NT2/D1 (cell line): ENCODE results near the gene TMEM62.

Experiments used
- SUZ12 ChIP-seq: IDR thresholded peaks from 2 replicates; pipeline ENCODE4 v1.6.1; 2011; ENCODE audit not compliant: insufficient read length, insufficient read depth; ENCODE audit errors: extremely low read depth
- YY1 ChIP-seq: IDR thresholded peaks from 2 replicates; pipeline ENCODE4 v1.6.1; 2011; ENCODE audit not compliant: insufficient read length, insufficient read depth

DNA sequence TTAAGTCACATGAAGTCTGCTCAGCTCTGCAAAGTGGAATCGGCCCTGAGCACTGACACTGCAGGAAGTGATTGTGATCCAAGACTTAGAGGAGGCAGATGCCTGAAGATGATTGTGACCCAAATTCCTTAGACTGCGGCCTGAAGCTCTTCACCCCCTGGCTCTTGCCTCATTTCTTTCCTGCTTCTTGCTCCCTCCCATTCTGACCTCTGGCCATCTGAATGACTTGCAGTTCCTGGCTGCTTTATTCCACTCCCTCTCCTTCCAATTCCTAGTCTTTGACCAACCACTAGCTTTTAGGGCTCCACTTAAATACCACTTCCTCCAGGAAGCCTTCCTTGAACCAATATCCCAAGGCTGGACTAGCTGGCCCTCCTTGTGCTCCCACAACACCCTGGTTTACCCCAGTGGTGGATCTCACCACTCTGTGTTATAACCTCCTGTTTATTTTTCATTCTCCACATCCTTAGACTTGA is 97.3 kb downstream of the TMEM62 start:
- TF ChIP-seq YY1 (no peak), SUZ12 (no peak)
